BLaER1 treated with 17β-estradiol and CSF1 and Interleukin-3, amounts not matched to agents 10 nM and 100 nM (cell line): ENCODE results near the gene CFD.

Experiments
- H3K27ac ChIP-seq, 11 experiments: shearing (Covaris generic); formaldehyde crosslinking; 2 replicates each; pipeline ENCODE4 v1.8.1; 2022
- H3K27me3 ChIP-seq, 11 experiments: shearing (Covaris generic); formaldehyde crosslinking; 2 replicates each; pipeline ENCODE4 v1.8.1; 2022
- H3K36me3 ChIP-seq, 11 experiments: shearing (Covaris generic); formaldehyde crosslinking; 2 replicates each; pipeline ENCODE4 v1.8.1; 2022
- H3K4me1 ChIP-seq, 10 experiments: shearing (Covaris generic); formaldehyde crosslinking; 2 replicates each; pipeline ENCODE4 v1.8.1; 2022
- H3K4me2 ChIP-seq, 11 experiments: shearing (Covaris generic); formaldehyde crosslinking; 2 replicates each; pipeline ENCODE4 v1.8.1; 2022
- H3K4me3 ChIP-seq, 10 experiments: shearing (Covaris generic); formaldehyde crosslinking; 2 replicates each; pipeline ENCODE4 v1.8.1; 2022
- H3K9ac ChIP-seq, 11 experiments: shearing (Covaris generic); formaldehyde crosslinking; 2 replicates each; pipeline ENCODE4 v1.8.1; 2022
- H3K9me3 ChIP-seq, 11 experiments: shearing (Covaris generic); formaldehyde crosslinking; replicated peaks in 1 of 11; 2 replicates each; pipeline ENCODE4 v1.8.1; 2022
- H4K20me1 ChIP-seq, 11 experiments: shearing (Covaris generic); formaldehyde crosslinking; 2 replicates each; pipeline ENCODE4 v1.8.1; 2022
- Cebpa-rat ChIP-seq, 11 experiments: shearing (Covaris generic); IDR thresholded peaks; 2 replicates each; pipeline ENCODE4 v1.8.1; 2022

CFD gene

GRCh38 chr19:902446-903226 is 43.2 kb downstream of the CFD start:
- Histone ChIP-seq H3K4me1 (peaks cover 14 to 45% (median 35%) of the 10 kb centered on the region in 10 experiments), H3K27me3 (no peaks in the 10 kb centered on the region), H3K9me3 (no peaks in the 10 kb centered on the region), H3K4me3 (no peak overlapping the region), H3K27ac (0 out of 22 replicates have a peak overlapping the region, but pooled peaks of 1 of the 11 experiments have one; percentile 3), H4K20me1 (peaks cover 57 to 97% (median 78%) of the 10 kb centered on the region in 11 experiments; a peak in 21 of 22 replicates), H3K9ac (no peak overlapping the region; a peak in 2 of 22 replicates), H3K4me2 (no peak overlapping the region), H3K36me3 (peaks cover 12 to 63% (median 25%) of the 10 kb centered on the region in 11 experiments; a peak in 18 of 22 replicates)
- TF ChIP-seq Cebpa-rat (IDR thresholded peaks at IDR 0.05), result no peak

GRCh38 chr19:903266-903797 is 43.9 kb downstream of the CFD start:
- Histone ChIP-seq H3K4me3 (no peak overlapping the region), H3K9me3 (no peaks in the 10 kb centered on the region), H4K20me1 (peaks cover 62 to 97% (median 84%) of the 10 kb centered on the region in 11 experiments; a peak in 21 of 22 replicates), H3K27ac (no peak overlapping the region), H3K9ac (no peak overlapping the region), H3K4me1 (peaks cover 21 to 47% (median 35%) of the 10 kb centered on the region in 10 experiments), H3K4me2 (no peak overlapping the region), H3K36me3 (peaks cover 10 to 59% (median 22%) of the 10 kb centered on the region in 11 experiments; a peak in 17 of 22 replicates), H3K27me3 (no peaks in the 10 kb centered on the region)
- no peak for TF ChIP-seq Cebpa-rat (IDR thresholded peaks at IDR 0.05)

GRCh38 chr19:904545-904944 is 45.1 kb downstream of the CFD start:
- Histone ChIP-seq H3K9ac (no peak overlapping the region), H3K4me3 (no peak overlapping the region), H4K20me1 (peaks cover 60 to 97% (median 84%) of the 10 kb centered on the region in 11 experiments; a peak in 21 of 22 replicates), H3K36me3 (peaks cover 3 to 47% (median 16%) of the 10 kb centered on the region in 11 experiments; a peak in 17 of 22 replicates), H3K9me3 (no peaks in the 10 kb centered on the region), H3K4me2 (no peak overlapping the region), H3K27ac (no peak overlapping the region), H3K4me1 (peaks cover 33 to 47% (median 40%) of the 10 kb centered on the region in 10 experiments), H3K27me3 (no peaks in the 10 kb centered on the region)
- no peak for TF ChIP-seq Cebpa-rat (IDR thresholded peaks at IDR 0.05)

GRCh38 chr19:906480-906879 is 47.0 kb downstream of the CFD start:
- H3K4me2 ChIP-seq, result peak overlapping the region; percentile 16 to 98 (median 89); a peak in 21 of 22 replicates
- no peak overlapping the region; a peak in 1 of 22 replicates for H3K27ac ChIP-seq
- no peak overlapping the region for H3K4me3 ChIP-seq

GRCh38 chr19:907183-907853 is 47.9 kb downstream of the CFD start:
- peaks cover 48 to 61% (median 56%) of the 10 kb centered on the region in 10 experiments for H3K4me1 ChIP-seq
- peak overlapping the region; percentile 30 to 98 (median 89); a peak in 21 of 22 replicates for H3K4me2 ChIP-seq
- H3K9me3 ChIP-seq, result no peaks in the 10 kb centered on the region
- no peak for TF ChIP-seq Cebpa-rat (IDR thresholded peaks at IDR 0.05)
- H3K27ac ChIP-seq, result peak overlapping the region in 9 of 11 experiments; percentile 8 to 83 (median 44); a peak in 14 of 22 replicates
- H4K20me1 ChIP-seq, result peaks cover 49 to 95% (median 87%) of the 10 kb centered on the region in 11 experiments; a peak in 21 of 22 replicates
- H3K27me3 ChIP-seq, result no peaks in the 10 kb centered on the region
- H3K36me3 ChIP-seq, result peaks cover 0 to 27% (median 5%) of the 10 kb centered on the region in 11 experiments; a peak in 10 of 22 replicates
- H3K4me3 ChIP-seq, result no peak overlapping the region; a peak in 1 of 20 replicates
- peak overlapping the region in 10 of 11 experiments; percentile 16 to 55 (median 38); a peak in 9 of 22 replicates for H3K9ac ChIP-seq

More at GRCh38 chr19:906480-906879, 47.0 kb downstream of the CFD start:
- H3K4me1 ChIP-seq, result peaks cover 48 to 58% (median 53%) of the 10 kb centered on the region in 10 experiments
- H3K9ac ChIP-seq, result no peak overlapping the region
- H4K20me1 ChIP-seq, result peaks cover 55 to 99% (median 90%) of the 10 kb centered on the region in 11 experiments; a peak in 21 of 22 replicates
- no peaks in the 10 kb centered on the region for H3K27me3 ChIP-seq
- no peak for TF ChIP-seq Cebpa-rat (IDR thresholded peaks at IDR 0.05)
- no peaks in the 10 kb centered on the region for H3K9me3 ChIP-seq
- H3K36me3 ChIP-seq, result peaks cover 0 to 35% (median 10%) of the 10 kb centered on the region in 11 experiments; a peak in 13 of 22 replicates

GRCh38 chr19:911197-912033 is 52.0 kb downstream of the CFD start:
- Histone ChIP-seq H3K9ac (no peak overlapping the region), H3K27me3 (peaks cover 10 to 29% (median 22%) of the 10 kb centered on the region in 11 experiments), H3K9me3 (no peaks in the 10 kb centered on the region), H3K36me3 (0 out of 22 replicates have a peak, but pooled peaks cover 0 to 3% (median 0%) of the 10 kb centered on the region in 11 experiments), H3K27ac (no peak overlapping the region), H3K4me3 (peak overlapping the region in 3 of 10 experiments; percentile 36 to 51 (median 37); a peak in 6 of 20 replicates), H3K4me2 (peak overlapping the region; percentile 15 to 98 (median 30); a peak in 13 of 22 replicates), H3K4me1 (peaks cover 46 to 62% (median 56%) of the 10 kb centered on the region in 10 experiments), H4K20me1 (peaks cover 17 to 54% (median 48%) of the 10 kb centered on the region in 11 experiments; a peak in 21 of 22 replicates)
- no peak for TF ChIP-seq Cebpa-rat (IDR thresholded peaks at IDR 0.05)

- peaks cover 20 to 39% (median 32%) of the 10 kb centered on the region in 11 experiments for H3K27me3 ChIP-seq
- peak overlapping the region; percentile 68 to 90 (median 82) for H3K4me3 ChIP-seq
- no peaks in the 10 kb centered on the region for H3K36me3 ChIP-seq
- H3K9me3 ChIP-seq, result no peaks in the 10 kb centered on the region
- peak overlapping the region; percentile 80 to 95 (median 88) for H3K9ac ChIP-seq
- peak overlapping the region; percentile 58 to 95 (median 85); a peak in 20 of 22 replicates for H3K27ac ChIP-seq
- H4K20me1 ChIP-seq, result peaks cover 7 to 48% (median 41%) of the 10 kb centered on the region in 11 experiments; a peak in 21 of 22 replicates
- TF ChIP-seq Cebpa-rat (IDR thresholded peaks at IDR 0.05), result no peak
- peak overlapping the region in 9 of 11 experiments; percentile 15 to 58 (median 47); a peak in 10 of 22 replicates for H3K4me2 ChIP-seq
- H3K4me1 ChIP-seq, result peaks cover 40 to 56% (median 50%) of the 10 kb centered on the region in 10 experiments
Measured at GRCh38 chr19:912181-913079, 53.0 kb downstream of the CFD start.
